Inferior parietal cortex (tissue), 1 donor: ENCODE data around the gene PTRHD1.
"Not testable (repeated sequence)": the region's sequence is repeated elsewhere in the genome, so short reads cannot be mapped to it uniquely, and the experiment has no call there.

Experiments
- DNase-seq: peaks from one replicate; pipeline ENCODE4 v3.0.0-alpha.2; 2016; ENCODE audit errors: extremely low spot score

The PTRHD1 gene

DNA sequence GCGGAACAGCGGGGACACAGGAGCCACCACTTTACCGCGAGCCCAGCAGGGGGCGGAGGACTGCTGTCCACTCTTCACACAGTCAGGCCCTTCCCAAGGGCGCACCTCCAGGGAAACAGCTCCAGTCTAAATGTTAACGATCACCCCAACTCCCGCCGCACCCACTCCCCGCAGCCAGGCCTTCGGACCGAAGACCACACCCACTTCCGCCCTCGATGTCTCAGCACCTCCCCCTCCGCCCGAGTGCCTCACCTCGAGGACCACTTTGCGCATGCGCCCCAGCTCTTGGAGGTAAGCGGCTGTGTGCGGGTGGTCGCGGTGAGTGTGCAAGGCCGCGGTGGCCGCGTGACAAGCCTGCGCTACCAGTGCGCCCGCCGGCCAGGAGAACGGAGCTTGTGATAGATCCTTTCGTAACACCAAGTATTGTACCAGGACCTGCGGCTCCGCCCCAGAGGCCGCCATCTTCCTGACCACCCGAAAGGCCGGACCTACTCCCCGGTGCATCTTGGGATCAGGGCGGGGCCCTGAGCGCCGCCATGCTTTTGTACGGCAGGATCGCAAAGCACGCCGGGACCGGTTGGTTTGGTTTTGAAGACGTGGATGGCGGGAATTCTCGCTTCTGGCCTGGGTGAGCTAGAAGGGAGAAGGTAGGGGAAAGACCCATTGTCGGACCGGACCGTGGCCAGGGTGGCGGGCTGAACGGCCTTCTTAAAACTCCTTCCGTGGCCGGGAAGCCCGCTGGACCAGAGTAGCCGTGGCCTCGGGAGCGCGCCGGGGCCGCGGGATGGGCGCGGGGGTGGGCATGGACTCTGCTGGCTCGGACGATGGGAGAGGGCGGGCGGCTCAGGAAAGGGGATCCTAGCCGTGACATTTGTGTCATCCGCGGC lies at the start of gene PTRHD1, which contains the start of gene CENPO:
PTRHD1 (minus strand) TSS at position 518 of the 887 bp plus-strand sequence; CDS start at position 504, 14 bp downstream.
CENPO (plus strand) TSS at position 552 of the 887 bp plus-strand sequence. CDS start 495 bp downstream, outside the sequence.
- peak; percentile 95 for DNase-seq

DNA sequence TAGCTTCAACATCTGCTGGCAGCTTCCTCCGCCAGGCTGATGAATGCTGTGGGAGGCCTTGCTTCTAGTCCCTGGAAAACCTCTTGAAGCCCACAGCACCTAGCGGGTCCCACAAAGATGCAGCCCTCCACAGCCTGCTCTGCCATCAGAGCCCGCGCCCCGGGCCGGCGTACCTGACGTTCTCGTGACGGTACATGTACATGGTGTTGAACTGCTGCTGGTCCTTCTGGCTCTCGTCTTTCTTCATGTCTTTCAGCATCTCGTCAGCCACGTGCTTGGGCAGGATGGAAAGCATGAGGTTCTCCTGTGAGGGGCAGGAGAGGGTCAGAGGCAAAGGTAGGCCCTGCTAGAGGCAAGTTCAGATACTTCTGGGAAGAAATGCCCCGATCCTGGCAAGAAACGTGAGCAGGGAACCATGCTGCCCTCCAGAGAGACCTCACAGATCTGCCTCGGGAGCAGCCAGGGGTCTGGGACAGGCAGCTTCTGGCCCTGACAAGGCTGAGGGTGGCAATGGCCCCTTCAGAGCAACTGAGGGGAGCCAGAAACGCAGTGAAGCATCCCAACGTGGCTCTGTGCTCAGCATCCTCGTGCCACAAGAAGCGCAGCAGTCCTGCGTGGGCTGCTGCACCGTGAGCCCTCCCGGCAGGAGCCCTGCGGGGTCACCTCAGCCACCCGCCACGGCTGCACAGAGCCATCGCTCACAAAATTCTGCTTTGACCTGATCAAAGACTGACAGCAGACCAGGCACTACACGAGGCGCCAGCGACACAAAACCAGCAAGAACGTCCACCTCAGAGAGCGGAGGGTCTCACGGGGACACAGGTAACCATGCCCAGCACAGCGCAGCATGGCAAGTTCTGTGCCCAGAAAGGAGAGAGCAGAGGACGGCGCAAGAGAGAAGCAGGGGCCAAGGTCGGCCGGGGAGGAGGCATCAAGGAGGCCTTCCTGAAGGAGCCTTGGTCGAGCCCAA lies 49.2 kb upstream of the PTRHD1 start:
- DNase-seq: no peak

DNA sequence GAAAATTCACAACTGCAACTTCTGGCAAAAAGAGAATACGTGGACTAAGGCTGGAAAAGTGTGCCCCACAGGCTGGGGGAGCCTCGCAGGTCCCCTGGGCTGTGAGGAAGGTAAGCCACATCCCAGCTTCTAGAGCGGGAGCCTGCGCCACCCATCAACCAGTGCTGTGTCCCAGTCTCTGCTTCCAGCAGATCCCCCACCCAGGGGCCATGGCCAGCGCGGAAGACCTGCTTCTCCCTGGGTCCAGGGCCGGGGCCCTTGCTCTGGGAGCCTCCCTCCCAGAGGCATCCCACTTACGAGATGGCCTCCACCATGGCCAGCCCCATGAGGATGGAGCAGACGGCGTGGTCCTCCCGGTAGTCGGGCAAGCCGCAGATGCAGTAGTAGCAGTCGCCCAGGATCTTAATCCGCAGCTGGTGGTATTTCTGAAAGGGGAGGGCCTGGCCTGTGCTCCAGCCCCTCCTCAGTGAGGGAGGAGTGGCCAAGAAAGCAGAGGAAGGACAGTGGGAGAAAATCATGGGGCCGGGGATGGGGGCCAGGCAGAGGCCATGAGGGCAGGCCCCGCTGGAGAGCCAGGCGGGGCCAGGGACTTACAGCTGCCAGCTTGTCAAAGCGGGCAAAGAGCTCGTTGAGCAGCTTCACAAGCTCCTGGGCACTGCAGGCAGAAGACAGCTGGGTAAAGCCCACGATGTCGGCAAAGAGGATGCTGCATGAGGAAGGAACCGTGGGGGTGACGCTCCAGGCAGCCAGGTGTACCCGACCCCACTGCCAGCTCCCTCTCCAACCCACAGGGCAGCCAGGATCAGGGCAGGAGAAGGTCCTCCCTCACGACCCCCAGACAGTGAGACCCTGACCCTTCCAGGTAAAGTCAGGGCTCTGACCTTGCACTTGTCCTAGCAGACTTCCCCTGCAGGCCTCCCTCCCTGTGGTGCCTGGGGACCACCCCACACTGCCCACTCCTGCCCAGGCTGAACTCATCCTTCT lies 48.1 kb upstream of the PTRHD1 start:
- no peak for DNase-seq

DNA sequence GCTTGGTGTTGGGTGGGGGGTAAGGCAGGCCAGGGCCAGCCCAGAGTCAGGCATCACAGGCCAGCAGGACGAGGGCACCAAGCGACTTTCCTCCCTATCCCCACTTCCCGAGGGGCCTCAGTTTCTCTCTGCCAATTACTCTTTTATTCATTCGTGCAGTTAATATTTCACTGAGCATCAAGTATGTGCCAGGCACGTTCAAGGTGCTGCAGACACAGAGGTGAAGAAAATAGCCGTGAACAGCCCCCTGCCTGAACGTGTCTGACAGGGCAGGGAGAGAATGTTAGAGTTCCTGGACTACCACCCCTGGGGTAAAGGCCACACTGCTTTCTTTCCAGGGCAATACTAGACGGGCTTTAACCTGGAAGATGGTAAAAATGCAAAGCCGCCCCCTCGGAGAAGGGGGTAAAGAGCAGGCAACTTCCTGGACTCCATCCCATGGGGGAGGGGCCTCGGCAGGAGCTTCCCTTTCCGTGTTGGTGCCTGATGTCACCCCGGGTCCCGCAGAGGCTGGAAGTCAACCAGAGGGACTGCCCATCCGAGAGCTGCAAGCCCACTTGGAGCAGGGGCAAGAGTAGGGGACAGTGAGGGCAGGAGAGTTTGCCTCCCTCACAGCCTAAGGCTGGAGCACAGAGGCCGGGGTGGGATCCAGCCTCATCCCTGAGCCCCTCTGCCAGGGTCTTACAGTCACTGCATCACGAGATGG lies 47.1 kb upstream of the PTRHD1 start:
- DNase-seq: no peak

DNA sequence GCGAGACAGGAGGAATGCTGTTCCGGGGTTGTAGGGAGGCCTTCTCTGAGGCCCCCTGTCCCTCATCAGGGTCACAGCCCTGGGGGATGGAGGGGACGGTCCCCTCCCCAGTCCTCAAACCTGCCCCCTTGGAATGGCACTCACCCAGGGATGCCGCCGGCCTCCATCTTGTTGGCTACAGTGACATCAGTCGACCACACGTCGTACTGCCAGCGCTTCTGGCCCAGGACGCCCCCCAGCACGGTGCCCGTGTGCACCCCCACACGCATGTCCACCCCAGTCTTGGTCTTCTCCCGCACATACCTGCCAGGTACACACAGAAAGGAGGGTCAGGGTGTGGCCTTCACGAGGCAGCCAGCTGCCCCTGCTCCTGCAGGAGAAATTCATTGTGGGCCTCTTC lies 46.5 kb upstream of the PTRHD1 start:
- DNase-seq: no peak

DNA sequence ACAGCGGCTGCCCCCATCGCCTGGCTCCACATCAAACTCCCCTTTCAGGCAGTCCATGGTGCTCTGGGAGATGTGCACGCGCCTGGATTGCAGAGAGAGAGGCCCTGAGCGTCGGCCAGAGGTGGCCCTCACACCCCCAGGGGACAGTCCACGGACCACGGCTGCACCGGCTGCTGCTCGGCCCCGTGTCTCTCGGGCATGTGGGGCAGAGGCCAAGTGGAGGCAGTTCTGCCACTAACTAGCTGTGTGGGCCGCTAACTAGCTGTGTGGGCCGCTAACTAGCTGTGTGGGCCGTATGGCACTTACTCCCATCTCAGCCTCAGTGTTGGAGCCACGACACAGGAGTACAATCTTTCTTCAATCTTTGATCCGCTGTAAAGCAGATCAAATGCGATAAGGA lies 45.4 kb upstream of the PTRHD1 start:
- DNase-seq: no peak

GRCh38 chr2:24837996-24838513 lies 44.9 kb upstream of the PTRHD1 start:
- no peak for DNase-seq

GRCh38 chr2:24836706-24837105 lies 43.5 kb upstream of the PTRHD1 start:
- DNase-seq: no peak

DNA sequence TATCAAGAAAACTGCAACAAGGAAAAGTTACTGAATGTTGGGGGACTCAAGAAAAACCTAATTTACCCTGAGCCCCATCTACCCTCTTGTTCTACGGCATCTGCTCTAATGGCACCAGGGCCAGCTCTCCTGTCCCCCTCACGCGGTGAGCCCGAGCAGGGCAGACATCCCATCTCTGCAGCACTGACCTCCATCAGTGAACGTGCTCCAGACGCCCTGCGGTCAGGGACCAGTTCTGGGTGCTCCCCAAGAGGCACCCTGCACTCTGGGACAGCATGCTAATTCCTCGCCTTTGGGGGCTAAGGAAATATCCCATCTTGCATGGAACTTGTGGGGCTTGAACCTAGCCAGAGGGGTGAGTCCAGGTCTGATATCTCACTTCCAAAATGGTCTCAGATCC lies 43.0 kb upstream of the PTRHD1 start:
- no peak for DNase-seq

DNA sequence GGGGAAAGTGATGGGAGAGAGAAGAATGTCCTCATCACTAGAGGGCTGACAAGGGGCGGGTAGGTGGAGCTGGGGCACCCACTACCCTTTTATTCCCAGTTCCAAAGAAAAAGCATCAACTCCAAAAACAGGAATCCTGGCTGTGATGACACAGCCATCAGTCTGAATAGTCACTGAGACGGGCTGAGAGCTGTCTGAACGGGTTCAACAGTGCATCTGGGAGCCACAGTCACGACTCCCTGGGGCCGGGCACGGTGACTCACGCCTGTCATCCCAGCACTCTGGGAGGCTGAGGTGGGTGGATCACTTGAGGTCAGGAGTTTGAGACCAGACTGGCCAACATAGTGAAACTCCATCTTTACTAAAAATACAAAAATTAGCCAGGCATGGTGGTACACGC lies 42.2 kb upstream of the PTRHD1 start:
- DNase-seq: not testable (repeated sequence)

GRCh38 chr2:24834733-24835395 lies 41.7 kb upstream of the PTRHD1 start:
- no peak for DNase-seq

DNA sequence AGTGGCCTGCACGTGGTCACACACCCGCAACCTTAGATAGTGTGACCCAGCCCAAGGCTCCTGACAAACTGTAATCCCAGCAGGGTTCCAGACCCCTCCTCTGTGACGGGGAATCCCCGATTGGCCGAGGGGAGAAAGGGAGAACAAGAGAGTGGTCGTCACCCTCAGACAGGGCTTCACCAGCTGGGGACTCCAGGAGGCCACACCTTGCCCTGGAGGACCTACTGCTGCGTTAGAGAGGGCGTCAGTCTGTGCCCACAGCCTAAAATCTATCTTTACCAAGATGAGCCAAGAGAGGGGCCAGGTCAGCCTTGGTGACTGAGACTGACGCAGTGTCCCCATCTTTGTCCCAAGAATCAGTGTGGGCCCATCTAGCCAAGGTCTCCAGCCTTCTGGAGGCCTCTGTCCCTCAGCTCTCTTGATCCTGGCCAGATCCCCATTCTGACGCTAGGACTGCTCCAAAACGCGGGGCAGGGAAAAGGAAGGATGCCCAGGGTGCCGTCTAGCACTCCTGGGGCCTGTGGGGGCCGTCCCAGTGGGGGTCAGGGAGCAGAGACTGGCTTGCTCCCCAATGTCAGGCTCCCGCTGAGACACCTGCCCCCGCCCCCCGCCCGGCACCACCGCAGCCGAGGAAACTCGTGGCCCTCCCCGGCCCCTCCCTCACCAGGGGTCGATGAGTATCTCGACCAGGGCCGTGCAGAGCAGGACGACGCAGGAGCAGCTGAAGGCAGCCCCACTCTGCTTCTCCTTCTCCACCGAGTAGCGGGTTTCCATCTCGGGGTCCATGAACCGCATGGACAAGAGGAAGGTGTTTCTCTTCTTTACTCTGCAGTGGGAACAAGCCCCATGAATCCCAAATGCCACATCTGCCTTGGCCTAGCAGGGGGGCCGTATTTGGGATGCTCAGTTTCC lies 40.9 kb upstream of the PTRHD1 start:
- DNase-seq: no peak

- DNase-seq: no peak
Observed at GRCh38 chr2:24832931-24833701, 39.9 kb upstream of the PTRHD1 start.

DNA sequence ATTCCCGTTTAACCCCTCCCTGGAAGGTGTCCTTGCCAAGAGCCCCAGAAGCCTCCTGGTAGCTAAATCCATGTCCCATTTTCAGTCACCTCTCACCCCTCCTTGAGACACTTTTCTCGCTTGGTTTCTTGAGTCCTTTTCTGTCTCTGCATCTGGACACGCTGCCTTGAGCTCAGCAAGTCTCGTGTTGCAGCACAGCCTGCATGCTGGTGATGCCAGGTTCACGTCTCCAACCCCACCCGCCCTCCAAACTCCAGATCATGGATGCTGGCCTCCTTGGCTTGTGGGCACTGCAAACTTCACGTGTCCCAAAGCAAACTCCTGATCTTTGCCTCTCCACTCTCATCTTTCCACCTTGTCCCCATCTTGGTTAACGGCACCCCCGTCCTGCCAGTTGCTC lies 39.3 kb upstream of the PTRHD1 start:
- DNase-seq: no peak

GRCh38 chr2:24832073-24832461 lies 38.9 kb upstream of the PTRHD1 start:
- DNase-seq: peak; percentile 69

- DNase-seq: no peak
Observed at GRCh38 chr2:24831221-24832072, 38.3 kb upstream of the PTRHD1 start.

DNA sequence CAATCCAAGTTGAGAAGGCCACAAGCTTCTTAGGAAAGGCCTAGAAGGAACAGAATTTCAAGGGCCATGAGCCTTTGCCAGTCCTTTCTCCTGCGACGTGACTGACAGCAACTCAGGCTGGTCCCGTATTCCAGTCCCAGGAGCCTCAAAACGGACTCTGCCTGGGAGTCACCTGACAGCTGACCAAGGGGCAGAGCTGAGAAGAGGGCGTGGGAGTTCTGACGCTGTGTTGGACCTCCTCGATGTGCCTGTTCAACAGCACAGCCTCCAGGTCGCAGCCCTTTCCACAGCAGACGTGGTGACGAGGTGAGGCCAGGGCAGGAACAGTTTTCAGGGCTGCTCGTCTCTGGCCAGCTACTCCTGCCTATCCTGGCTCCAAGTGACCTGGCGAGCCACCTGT lies 37.6 kb upstream of the PTRHD1 start:
- no peak for DNase-seq
